SH-SY5Y (cell line): ENCODE data around the gene SLC25A26.

Source experiments
- GATA2 ChIP-seq: IDR thresholded peaks from 2 replicates; pipeline ENCODE4 v1.6.1; 2011; ENCODE audit warnings: mild to moderate bottlenecking, low read depth, low read length
- GATA3 ChIP-seq: IDR thresholded peaks from 2 replicates; pipeline ENCODE4 v1.6.1; 2011; ENCODE audit warnings: low read depth, mild to moderate bottlenecking, low read length, moderate library complexity

The SLC25A26 gene

GRCh38 chr3:66272016-66272415 lies 51.2 kb downstream of the SLC25A26 start:
- TF ChIP-seq GATA3 = no peak
- no peak for TF ChIP-seq GATA2

GRCh38 chr3:66276705-66277274 lies 56.0 kb downstream of the SLC25A26 start:
- TF ChIP-seq GATA2 (no peak), GATA3 (no peak)

- TF ChIP-seq GATA2 (no peak), GATA3 (no peak)
These were observed 58.4 kb downstream of the SLC25A26 start for GRCh38 chr3:66279168-66279567.

- TF ChIP-seq GATA2 (no peak), GATA3 (no peak)
These were observed 59.5 kb downstream of the SLC25A26 start for GRCh38 chr3:66280304-66280703.

GRCh38 chr3:66297260-66297873 lies 76.6 kb downstream of the SLC25A26 start:
- TF ChIP-seq GATA2 (no peak), GATA3 (no peak)

GRCh38 chr3:66297900-66298299 lies 77.1 kb downstream of the SLC25A26 start:
- TF ChIP-seq GATA3 = no peak
- no peak for TF ChIP-seq GATA2

GRCh38 chr3:66298591-66298990 lies 77.8 kb downstream of the SLC25A26 start:
- TF ChIP-seq GATA3 (no peak), GATA2 (no peak)

GRCh38 chr3:66299891-66300290 lies 79.1 kb downstream of the SLC25A26 start:
- TF ChIP-seq GATA2 (no peak), GATA3 (no peak)

- no peak for TF ChIP-seq GATA2
These were observed 81.5 kb downstream of the SLC25A26 start for GRCh38 chr3:66302288-66302687.

GRCh38 chr3:66303491-66303901 lies 82.7 kb downstream of the SLC25A26 start:
- TF ChIP-seq GATA3 (no peak), GATA2 (no peak)

GRCh38 chr3:66304293-66304692 lies 83.5 kb downstream of the SLC25A26 start:
- TF ChIP-seq GATA2 (no peak), GATA3 (no peak)

- TF ChIP-seq GATA2 = no peak
- TF ChIP-seq GATA3 = no peak
These were observed 91.2 kb downstream of the SLC25A26 start for GRCh38 chr3:66312039-66312438.

- TF ChIP-seq GATA2 = no peak
- TF ChIP-seq GATA3 = no peak
These were observed 93.7 kb downstream of the SLC25A26 start for GRCh38 chr3:66314455-66314854.

- no peak for TF ChIP-seq GATA2
- TF ChIP-seq GATA3 = no peak
These were observed 97.1 kb downstream of the SLC25A26 start for GRCh38 chr3:66317750-66318376.

GRCh38 chr3:66320390-66320789 lies 99.6 kb downstream of the SLC25A26 start:
- TF ChIP-seq GATA3 (no peak), GATA2 (no peak)
